Fibroblast of pulmonary artery (primary cell): Measurements from ENCODE around the gene MANSC4.

ENCODE experiments used
- DNase-seq: peaks from one replicate; pipeline ENCODE4 v3.0.0-alpha.2; 2010; ENCODE audit warnings: low read depth
- H3K4me3 ChIP-seq: replicated peaks from 2 replicates; pipeline ENCODE4 v1.5.1; 2011; ENCODE audit warnings: low read depth, mild to moderate bottlenecking, control low read depth, low read length, moderate library complexity
- CTCF ChIP-seq: IDR thresholded peaks from 2 replicates; pipeline ENCODE4 v1.5.1; 2011; ENCODE audit warnings: mild to moderate bottlenecking, control low read depth, low read length, inconsistent platforms; ENCODE audit errors: missing control alignments

MANSC4 gene

DNA sequence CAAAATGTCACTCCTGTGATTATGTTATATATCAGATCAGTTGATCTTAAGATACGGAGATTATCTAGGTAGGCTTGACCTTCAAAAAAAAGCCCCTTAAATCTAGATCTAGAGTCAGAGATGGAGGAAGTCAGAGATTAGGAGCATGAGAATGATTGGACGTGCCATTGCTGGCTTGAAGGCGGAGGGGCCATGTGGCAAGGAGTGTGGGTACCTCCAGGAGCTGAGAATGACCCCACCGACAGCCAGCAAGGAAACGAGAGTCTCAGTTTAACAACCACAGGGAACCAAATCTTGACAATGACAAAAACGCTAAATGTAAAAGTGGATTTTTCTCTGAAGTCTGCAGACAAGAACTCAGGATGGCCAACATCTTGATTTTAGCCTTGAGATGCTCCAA, 32.5 kb upstream of the MANSC4 start:
- no peak for DNase-seq
- TF ChIP-seq CTCF, result no peak
- H3K4me3 ChIP-seq, result no peak overlapping the region

- no peak for DNase-seq
- TF ChIP-seq CTCF, result no peak
- no peak overlapping the region for H3K4me3 ChIP-seq
Measured at GRCh38 chr12:27810756-27811155, 30.7 kb upstream of the MANSC4 start.

- DNase-seq, result no peak
- no peak for TF ChIP-seq CTCF
- H3K4me3 ChIP-seq, result no peak overlapping the region
Measured at GRCh38 chr12:27808841-27809240, 28.8 kb upstream of the MANSC4 start.

GRCh38 chr12:27807063-27807703, 27.1 kb upstream of the MANSC4 start:
- TF ChIP-seq CTCF, result no peak
- DNase-seq, result no peak
- no peak overlapping the region for H3K4me3 ChIP-seq

DNA sequence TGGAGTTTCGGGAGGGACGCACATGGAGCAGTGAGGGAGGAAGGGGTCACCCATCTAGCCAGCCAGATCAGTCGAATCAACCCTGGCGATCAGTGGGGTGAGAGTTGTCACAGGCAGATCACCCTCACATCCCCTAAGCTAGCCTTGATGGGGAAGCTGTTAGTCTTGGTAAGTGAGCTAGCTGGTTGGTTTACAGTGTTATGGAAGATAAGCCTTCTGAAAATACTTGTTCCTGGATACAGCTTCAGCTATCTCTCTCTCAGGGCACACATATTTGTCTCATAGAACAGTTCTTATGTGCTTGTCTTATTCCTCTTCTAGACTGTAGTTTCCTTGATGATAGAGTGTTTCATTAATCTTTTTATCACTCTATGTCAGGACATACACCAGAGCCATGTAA, 26.2 kb upstream of the MANSC4 start:
- TF ChIP-seq CTCF, result no peak
- no peak overlapping the region for H3K4me3 ChIP-seq
- DNase-seq, result no peak

- no peak for TF ChIP-seq CTCF
Measured at GRCh38 chr12:27805238-27805637, 25.2 kb upstream of the MANSC4 start.

GRCh38 chr12:27802936-27803335, 22.9 kb upstream of the MANSC4 start:
- DNase-seq, result no peak
- TF ChIP-seq CTCF, result no peak
- no peak overlapping the region for H3K4me3 ChIP-seq

More at GRCh38 chr12:27805238-27805637, 25.2 kb upstream of the MANSC4 start:
- DNase-seq, result no peak
- H3K4me3 ChIP-seq, result no peak overlapping the region
